T-helper 2 cell (primary cell): ENCODE results near the gene PLEKHG4B.

Source experiments
- DNase-seq, 5 experiments: peaks; one replicate each; pipeline versions ENCODE4 v3.0.0 to v3.0.0-alpha.2; 2012 to 2022

PLEKHG4B gene

GRCh38 chr5:173392-174290, 81.7 kb downstream of the PLEKHG4B start:
- no peak for DNase-seq

- no peak for DNase-seq
Observed at GRCh38 chr5:174291-174600, 82.3 kb downstream of the PLEKHG4B start.

- DNase-seq: no peak
Observed at GRCh38 chr5:174876-175465, 83.0 kb downstream of the PLEKHG4B start.

GRCh38 chr5:176296-176823, 84.4 kb downstream of the PLEKHG4B start:
- DNase-seq: no peak

DNA sequence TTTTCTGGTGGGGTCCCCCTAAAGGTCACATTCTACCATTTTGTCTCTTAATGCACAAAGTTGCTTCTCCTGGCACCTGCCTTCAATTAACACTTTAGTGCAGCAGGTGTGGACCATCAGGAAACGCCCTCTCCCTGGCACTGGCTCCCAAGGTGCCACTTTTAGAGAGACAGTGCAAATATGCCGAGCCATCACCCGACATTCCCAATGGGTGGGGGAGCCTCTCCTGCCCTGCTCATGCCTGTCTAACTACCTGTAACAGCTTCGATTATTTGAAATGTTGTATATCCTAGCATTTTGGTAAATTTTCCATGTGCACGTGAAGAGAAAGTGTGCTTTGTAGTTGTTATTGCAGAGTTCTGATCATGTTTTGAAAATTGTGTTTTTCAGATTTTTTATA, 86.1 kb downstream of the PLEKHG4B start:
- DNase-seq: no peak

GRCh38 chr5:179401-179800, 87.4 kb downstream of the PLEKHG4B start:
- DNase-seq: no peak

DNA sequence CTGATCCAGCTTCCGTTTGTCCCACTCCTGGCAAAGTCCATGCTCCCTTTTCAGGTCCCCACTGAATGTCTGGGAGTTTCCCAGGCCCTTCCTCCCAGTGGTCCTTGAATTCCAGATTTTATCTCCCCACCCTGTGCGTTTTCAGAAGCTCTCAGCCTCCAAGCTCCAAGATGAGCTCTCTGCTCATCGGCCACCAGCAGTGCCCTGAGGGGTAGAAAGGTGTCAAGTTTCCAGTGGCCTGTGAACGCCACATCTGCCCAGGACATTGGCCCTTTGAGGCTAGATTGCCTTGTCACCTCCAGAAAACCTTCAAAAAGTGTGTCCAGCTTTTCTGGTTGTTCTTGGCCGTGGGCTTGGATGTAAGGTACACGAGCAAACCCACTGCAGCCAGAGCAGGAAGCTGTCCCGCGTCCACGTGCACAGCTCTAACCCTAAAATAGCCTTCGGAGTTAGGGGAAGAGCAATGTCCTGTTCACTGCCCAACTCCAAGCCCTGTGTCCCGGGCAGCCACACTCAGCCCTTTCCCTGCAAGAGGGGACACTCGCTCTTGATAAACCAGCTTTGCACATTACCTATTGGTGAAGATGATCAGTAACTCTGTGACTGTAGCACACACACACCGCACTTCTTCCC, 88.4 kb downstream of the PLEKHG4B start:
- no peak for DNase-seq

DNA sequence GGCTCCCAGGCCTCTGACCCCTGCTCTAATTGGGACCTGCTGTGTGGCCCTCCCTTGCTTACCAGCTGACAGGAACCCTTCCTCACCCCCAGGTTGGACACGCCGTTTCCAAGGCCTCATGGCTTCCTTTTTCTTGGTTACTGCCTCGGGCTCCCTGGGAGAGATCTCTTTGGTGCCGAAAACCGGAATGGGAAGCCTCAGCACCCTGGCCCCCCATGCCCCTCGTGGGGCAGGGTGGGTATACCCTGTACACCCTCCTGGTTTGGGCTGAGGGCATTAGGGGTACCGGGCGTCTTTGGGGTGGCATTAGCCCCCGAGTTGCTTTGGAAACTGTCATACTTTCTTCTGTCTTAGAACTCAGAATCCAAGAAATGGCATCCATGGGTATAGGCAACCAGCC, 89.2 kb downstream of the PLEKHG4B start:
- no peak for DNase-seq

DNA sequence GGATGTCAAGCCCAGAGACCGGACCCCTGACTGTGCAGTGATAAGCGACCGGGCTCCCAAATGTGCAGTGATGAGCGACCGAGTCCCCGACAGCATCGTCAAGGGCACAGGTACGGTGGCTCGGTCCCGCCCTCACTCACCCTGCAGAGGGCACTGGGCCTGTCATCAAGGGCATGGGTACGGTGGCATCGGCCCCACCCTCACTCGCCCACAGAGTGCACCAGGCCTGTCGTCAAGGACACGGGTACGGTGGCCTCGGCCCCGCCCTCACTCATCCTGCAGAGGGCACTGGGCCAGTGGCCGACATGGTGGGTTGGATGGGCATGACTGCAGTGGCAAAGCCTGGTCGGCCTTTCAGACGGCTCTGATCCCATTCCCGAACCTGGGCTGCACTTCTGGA, 89.6 kb downstream of the PLEKHG4B start:
- no peak for DNase-seq

GRCh38 chr5:182126-182525, 90.2 kb downstream of the PLEKHG4B start:
- DNase-seq: no peak

DNA sequence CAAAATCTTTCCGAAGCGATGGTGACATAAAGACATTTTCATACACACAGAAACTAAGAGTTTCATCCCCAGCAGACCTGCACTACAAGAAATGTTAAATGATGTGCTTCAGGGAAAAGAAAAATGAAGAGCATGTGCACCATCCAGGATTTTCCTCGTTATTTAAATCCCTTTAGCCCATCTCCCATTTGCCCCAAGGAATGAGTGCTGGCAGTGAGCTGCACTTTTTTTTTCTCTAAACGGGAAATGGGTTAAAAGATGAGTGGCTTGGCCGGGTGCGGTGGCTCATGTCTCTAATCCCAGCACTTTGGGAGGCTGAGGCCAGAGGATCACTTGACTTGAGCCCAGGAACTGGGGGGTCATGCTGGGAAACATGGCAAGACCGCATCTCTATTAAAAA, 92.5 kb downstream of the PLEKHG4B start:
- DNase-seq: no peak

DNA sequence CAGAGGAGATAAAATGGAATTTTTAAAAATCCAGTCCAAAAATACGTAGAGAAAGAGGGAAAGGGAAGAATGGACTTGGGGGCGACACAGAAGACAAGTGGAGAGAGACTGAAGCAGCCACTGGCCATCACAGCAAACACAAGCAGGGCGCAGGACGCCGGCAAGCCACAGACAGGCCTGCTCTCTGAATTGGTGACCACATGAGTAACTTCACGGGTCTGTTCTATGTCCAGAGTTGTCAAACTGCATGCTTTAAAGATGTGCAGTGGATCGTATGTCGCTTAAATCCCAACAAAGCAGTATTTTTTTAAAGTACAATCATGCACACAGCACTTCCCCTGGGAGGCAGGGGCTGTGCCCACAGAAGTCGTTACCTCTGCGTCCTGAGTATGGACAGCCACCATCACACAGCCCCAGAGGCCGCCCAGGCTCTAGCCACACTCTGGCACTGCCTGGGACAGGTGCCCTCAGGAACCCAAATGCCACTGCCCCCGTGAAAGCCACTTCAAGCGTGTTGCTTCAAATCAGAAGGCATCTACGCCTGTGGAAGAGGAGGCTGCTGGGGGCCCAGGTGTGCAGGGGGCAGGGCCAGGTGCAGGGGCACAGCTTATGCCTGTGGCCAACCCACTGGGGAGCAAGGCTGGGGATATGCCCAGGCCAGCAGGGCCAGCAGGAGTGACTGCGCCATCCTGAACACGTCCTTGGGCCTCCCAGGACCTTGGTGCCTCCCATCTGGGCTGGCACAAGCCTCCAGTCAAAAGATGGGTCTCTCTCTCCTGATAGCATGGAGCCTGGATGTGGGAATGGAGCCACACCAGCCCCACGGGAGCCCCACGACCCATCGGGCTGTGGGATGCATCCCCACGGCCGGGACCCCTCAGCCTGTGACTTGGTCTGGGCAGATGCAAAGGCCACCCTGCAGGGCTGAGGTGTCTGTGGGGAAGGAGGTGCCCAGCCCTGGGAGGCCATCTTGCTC, 93.4 kb downstream of the PLEKHG4B start:
- DNase-seq: no peak

GRCh38 chr5:186091-187041, 94.4 kb downstream of the PLEKHG4B start:
- no peak for DNase-seq

- no peak for DNase-seq
Observed at GRCh38 chr5:187042-187431, 95.1 kb downstream of the PLEKHG4B start.

GRCh38 chr5:187617-188451, 95.9 kb downstream of the PLEKHG4B start:
- DNase-seq: no peak

GRCh38 chr5:188488-189481, 96.8 kb downstream of the PLEKHG4B start:
- DNase-seq: peak; percentile 64 to 88 (median 75)

- DNase-seq: no peak
Observed at GRCh38 chr5:189486-189885, 97.5 kb downstream of the PLEKHG4B start.

DNA sequence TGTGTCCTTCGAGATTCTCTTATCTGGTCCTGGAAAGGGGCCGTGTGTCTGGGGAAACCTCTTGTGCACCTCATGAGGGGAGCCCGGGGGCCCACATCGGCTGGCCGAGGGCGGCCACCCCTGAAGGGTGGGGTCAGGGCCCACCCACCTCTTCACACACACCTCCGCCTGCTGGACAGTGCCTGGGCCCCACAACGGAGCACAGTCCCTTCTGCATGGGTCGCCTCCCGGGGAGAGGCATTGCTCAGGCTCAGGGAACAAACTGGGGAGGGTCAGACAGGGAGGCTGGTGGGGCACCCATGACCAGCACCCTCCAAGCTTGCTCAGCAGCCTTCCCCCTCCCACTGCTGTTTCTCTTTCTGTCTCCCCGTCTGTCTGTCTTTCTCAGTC, 98.0 kb downstream of the PLEKHG4B start:
- DNase-seq: no peak

GRCh38 chr5:190366-191035, 98.5 kb downstream of the PLEKHG4B start:
- DNase-seq: no peak
